AG10803 (cell line): Measurements from ENCODE around the gene GNAL.

ENCODE experiments used
- DNase-seq: peaks from one replicate; pipeline ENCODE4 v3.0.0; 2010; ENCODE audit warnings: low read depth
- H3K4me3 ChIP-seq: 2 replicates; pipeline ENCODE4 v1.5.1; 2011; ENCODE audit warnings: mild to moderate bottlenecking, low read length, control low read depth
- CTCF ChIP-seq: conservative IDR thresholded peaks from 2 replicates; pipeline ENCODE4 v1.5.1; 2011; ENCODE audit warnings: mild to moderate bottlenecking, low read length, control low read depth, inconsistent platforms

The GNAL gene

GRCh38 chr18:11664286-11664685 lies 24.8 kb upstream of the GNAL start:
- no peak for DNase-seq
- no peak for TF ChIP-seq CTCF
- H3K4me3 ChIP-seq, result no peak overlapping the region

- no peak for TF ChIP-seq CTCF
- DNase-seq, result no peak
- no peak overlapping the region for H3K4me3 ChIP-seq
Measured at GRCh38 chr18:11665146-11665545, 23.9 kb upstream of the GNAL start.

GRCh38 chr18:11665587-11665986 lies 23.5 kb upstream of the GNAL start:
- H3K4me3 ChIP-seq, result no peak overlapping the region
- no peak for TF ChIP-seq CTCF
- no peak for DNase-seq

GRCh38 chr18:11666176-11666575 lies 22.9 kb upstream of the GNAL start:
- H3K4me3 ChIP-seq, result no peak overlapping the region
- no peak for TF ChIP-seq CTCF
- no peak for DNase-seq

GRCh38 chr18:11666831-11667230 lies 22.2 kb upstream of the GNAL start:
- no peak for TF ChIP-seq CTCF
- no peak overlapping the region for H3K4me3 ChIP-seq
- no peak for DNase-seq

- TF ChIP-seq CTCF, result no peak
- DNase-seq, result no peak
Measured at GRCh38 chr18:11667578-11667977, 21.5 kb upstream of the GNAL start.

GRCh38 chr18:11668441-11669169 lies 20.5 kb upstream of the GNAL start:
- H3K4me3 ChIP-seq, result no peak overlapping the region
- TF ChIP-seq CTCF, result no peak
- DNase-seq, result no peak

More at GRCh38 chr18:11667578-11667977, 21.5 kb upstream of the GNAL start:
- H3K4me3 ChIP-seq, result no peak overlapping the region
